ENCODE data around the gene SMG7.

- TF ChIP-seq POLR2AphosphoS5 (IDR thresholded peaks at IDR 0.05): no peak
- TF ChIP-seq, protein P1, sequence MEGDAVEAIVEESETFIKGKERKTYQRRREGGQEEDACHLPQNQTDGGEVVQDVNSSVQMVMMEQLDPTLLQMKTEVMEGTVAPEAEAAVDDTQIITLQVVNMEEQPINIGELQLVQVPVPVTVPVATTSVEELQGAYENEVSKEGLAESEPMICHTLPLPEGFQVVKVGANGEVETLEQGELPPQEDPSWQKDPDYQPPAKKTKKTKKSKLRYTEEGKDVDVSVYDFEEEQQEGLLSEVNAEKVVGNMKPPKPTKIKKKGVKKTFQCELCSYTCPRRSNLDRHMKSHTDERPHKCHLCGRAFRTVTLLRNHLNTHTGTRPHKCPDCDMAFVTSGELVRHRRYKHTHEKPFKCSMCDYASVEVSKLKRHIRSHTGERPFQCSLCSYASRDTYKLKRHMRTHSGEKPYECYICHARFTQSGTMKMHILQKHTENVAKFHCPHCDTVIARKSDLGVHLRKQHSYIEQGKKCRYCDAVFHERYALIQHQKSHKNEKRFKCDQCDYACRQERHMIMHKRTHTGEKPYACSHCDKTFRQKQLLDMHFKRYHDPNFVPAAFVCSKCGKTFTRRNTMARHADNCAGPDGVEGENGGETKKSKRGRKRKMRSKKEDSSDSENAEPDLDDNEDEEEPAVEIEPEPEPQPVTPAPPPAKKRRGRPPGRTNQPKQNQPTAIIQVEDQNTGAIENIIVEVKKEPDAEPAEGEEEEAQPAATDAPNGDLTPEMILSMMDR (IDR thresholded peaks at IDR 0.05): no peak
- no peak for TF ChIP-seq POLR2A (IDR thresholded peaks at IDR 0.05)
These were observed 96.1 kb downstream of the SMG7 start for GRCh38 chr1:183568176-183569021.

Data from prostate gland (tissue), 2 donors.